HL-60 (cell line): ENCODE data around the gene PCID2.

Source experiments
- GABPA ChIP-seq: IDR thresholded peaks from 2 replicates; pipeline ENCODE4 v1.6.1; 2012; ENCODE audit warnings: low read depth
- POLR2AphosphoS5 ChIP-seq: IDR thresholded peaks from 2 replicates; pipeline ENCODE4 v1.6.1; 2012; ENCODE audit warnings: low read depth
- SPI1 ChIP-seq: IDR thresholded peaks from 2 replicates; pipeline ENCODE4 v1.6.1; 2012; ENCODE audit warnings: low read depth, mild to moderate bottlenecking, borderline replicate concordance
- TF ChIP-seq, protein P1 (sequence below): IDR thresholded peaks from one replicate; pipeline ENCODE4 v1.5.1; 2011; ENCODE audit warnings: low read length, control low read depth, inconsistent platforms; ENCODE audit not compliant: insufficient read depth
- TF ChIP-seq, protein P2 (sequence below): IDR thresholded peaks from 2 replicates; pipeline ENCODE4 v1.6.1; 2012; ENCODE audit warnings: low read depth; ENCODE audit not compliant: insufficient replicate concordance

DNA sequence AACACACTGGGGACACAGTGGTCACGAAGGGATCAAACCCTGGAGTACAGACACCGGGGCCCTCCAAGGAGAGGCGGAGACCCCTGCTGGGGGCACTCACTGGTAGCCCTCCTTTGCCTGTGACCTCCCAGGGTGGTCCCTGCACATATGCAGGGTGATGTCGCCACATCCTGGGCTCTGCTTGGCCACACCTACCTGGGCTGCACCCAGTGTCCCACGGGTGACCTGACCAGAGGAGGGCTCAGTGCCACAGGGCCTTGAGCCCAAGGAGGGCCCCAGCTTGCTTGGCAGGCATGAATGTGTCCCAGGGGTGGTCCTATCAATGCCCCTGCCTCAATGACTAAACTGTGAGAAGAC is 4.1 kb downstream of the PCID2 start:
- TF ChIP-seq, protein P1, sequence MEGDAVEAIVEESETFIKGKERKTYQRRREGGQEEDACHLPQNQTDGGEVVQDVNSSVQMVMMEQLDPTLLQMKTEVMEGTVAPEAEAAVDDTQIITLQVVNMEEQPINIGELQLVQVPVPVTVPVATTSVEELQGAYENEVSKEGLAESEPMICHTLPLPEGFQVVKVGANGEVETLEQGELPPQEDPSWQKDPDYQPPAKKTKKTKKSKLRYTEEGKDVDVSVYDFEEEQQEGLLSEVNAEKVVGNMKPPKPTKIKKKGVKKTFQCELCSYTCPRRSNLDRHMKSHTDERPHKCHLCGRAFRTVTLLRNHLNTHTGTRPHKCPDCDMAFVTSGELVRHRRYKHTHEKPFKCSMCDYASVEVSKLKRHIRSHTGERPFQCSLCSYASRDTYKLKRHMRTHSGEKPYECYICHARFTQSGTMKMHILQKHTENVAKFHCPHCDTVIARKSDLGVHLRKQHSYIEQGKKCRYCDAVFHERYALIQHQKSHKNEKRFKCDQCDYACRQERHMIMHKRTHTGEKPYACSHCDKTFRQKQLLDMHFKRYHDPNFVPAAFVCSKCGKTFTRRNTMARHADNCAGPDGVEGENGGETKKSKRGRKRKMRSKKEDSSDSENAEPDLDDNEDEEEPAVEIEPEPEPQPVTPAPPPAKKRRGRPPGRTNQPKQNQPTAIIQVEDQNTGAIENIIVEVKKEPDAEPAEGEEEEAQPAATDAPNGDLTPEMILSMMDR, result no peak
- TF ChIP-seq, protein P2, sequence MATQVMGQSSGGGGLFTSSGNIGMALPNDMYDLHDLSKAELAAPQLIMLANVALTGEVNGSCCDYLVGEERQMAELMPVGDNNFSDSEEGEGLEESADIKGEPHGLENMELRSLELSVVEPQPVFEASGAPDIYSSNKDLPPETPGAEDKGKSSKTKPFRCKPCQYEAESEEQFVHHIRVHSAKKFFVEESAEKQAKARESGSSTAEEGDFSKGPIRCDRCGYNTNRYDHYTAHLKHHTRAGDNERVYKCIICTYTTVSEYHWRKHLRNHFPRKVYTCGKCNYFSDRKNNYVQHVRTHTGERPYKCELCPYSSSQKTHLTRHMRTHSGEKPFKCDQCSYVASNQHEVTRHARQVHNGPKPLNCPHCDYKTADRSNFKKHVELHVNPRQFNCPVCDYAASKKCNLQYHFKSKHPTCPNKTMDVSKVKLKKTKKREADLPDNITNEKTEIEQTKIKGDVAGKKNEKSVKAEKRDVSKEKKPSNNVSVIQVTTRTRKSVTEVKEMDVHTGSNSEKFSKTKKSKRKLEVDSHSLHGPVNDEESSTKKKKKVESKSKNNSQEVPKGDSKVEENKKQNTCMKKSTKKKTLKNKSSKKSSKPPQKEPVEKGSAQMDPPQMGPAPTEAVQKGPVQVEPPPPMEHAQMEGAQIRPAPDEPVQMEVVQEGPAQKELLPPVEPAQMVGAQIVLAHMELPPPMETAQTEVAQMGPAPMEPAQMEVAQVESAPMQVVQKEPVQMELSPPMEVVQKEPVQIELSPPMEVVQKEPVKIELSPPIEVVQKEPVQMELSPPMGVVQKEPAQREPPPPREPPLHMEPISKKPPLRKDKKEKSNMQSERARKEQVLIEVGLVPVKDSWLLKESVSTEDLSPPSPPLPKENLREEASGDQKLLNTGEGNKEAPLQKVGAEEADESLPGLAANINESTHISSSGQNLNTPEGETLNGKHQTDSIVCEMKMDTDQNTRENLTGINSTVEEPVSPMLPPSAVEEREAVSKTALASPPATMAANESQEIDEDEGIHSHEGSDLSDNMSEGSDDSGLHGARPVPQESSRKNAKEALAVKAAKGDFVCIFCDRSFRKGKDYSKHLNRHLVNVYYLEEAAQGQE, result no peak
- TF ChIP-seq GABPA (no peak), POLR2AphosphoS5 (no peak), SPI1 (no peak)
